Body of pancreas (tissue), 4 donors: ENCODE data around the gene CEP104. TPM values are rescaled to one million over a fixed set of nuclear protein-coding genes. Genes with fewer than 3 reads are reported as not detected.

Experiments used
- ATAC-seq: fragments of 150-250 bp; one replicate; pipeline ENCODE4 v1.9.1; 2016
- DNase-seq, 4 donors: peaks; one replicate each; pipeline ENCODE4 v3.0.0-alpha.2; 2019
- H3K27ac ChIP-seq, 4 donors: fragments of 200-600 bp; sonication (generic); 1 replicate in 3 of 4; 2 replicates in 1 of 4; pipeline versions ENCODE4 v1.5.1 to v1.6.1; 2016 to 2019; ENCODE audit warnings: mild to moderate bottlenecking in 1 of 4, mixed read lengths in 1 of 4, moderate library complexity in 1 of 4
- H3K27me3 ChIP-seq, 2 donors: fragments of 200-600 bp; sonication (generic); one replicate each; pipeline ENCODE4 v1.6.0; 2016; ENCODE audit warnings: mild to moderate bottlenecking in 1 of 2
- H3K36me3 ChIP-seq, 2 donors: fragments of 200-600 bp; sonication (generic); replicated peaks in 1 of 2; 2 replicates each; pipeline ENCODE4 v1.5.1; 2016; ENCODE audit warnings: low read depth in 2 of 2; ENCODE audit not compliant: insufficient read depth in 1 of 2
- H3K4me1 ChIP-seq: fragments of 200-600 bp; sonication (generic); one replicate; pipeline ENCODE4 v1.6.0; 2016
- H3K4me3 ChIP-seq, 2 donors: fragments of 200-600 bp; sonication (generic); 1 replicate in 1 of 2; 2 replicates in 1 of 2; pipeline ENCODE4 v1.5.1; 2016 to 2019
- H3K9me3 ChIP-seq, 3 donors: fragments of 200-600 bp; sonication (generic); 1 replicate in 2 of 3; 2 replicates in 1 of 3; pipeline ENCODE4 v1.5.1; 2016
- POLR2A ChIP-seq, 3 donors: fragments of 450-650 bp; IDR thresholded peaks; one replicate each; pipeline ENCODE4 v1.6.1; 2016; ENCODE audit warnings: antibody characterized with exemption in 3 of 3, mild to moderate bottlenecking in 2 of 3
- WGBS, 2 donors: methylation state at CpG; one replicate each; pipeline ENCODE4 v1.1.5; 2017; 5-methylcytosine and 5-hydroxymethylcytosine counted together
- intact Hi-C: fragments of 100-400 bp; cut with DNase I; formaldehyde crosslinking; loops from one replicate; pipeline ENCODE4 v1.15.1; 2023
- total RNA-seq, 2 donors: library from RNA; depleted of rRNA; stranded (reverse); fragments of >200 nt; gene quantifications; one replicate each; pipeline ENCODE4 v1.1.0, GENCODE V29; 2016
- TF ChIP-seq, protein P1 (sequence below), 7 experiments: fragments of 450-650 bp in 4 of 7; fragments of 200-600 bp in 3 of 7; sonication (generic) in 3 of 7; IDR thresholded peaks; one replicate each; pipeline ENCODE4 v1.5.1; 2016 to 2019; ENCODE audit warnings: antibody characterized with exemption in 7 of 7

Gene CEP104
- 10 to 100 TPM; 17.9 to 22.1 TPM for total RNA-seq

DNA sequence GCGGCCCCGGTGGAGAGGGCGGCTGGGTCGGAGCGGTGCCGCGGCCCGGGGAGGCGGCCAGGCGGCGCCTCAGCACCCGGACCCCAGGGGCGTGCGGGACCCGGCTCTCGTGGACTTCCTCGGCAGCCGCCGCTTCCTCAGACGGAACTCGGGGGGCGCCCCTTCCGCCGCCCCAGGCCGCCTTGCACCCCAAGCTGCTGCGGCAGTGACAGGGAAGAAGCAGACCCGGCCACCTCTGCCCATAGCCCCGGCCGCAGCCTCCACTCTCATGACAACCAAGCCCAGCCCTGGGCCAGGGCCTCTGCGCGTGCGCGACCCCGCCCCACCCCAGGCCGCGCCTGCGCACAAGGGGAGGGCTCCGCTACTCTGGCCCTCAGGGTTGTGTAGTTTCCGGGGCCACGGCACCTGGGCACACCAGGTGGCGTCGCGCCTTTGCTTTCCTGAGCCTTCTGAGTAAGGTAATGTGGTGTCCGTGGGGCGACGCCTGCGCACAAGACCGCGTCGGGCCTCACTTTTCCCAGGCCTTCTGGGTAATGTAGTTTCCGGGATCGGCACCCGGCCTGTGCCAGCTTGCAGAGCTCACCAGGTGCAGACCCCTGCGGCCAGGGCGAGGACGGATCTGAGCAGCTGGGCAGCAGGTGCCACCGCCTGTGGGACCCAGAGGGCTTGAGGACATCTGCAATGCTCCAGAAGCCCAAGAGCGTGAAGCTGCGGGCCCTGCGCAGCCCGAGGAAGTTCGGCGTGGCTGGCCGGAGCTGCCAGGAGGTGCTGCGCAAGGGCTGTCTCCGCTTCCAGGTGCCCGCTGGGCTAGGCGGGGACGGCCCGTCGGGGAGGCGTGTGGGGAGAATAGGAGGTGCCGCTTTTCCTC is at the start of gene CEP104, which contains the start of gene DFFB:
CEP104 (minus strand) TSS at position 289 of the 868 bp plus-strand sequence. CDS start 4,804 bp downstream, outside the sequence.
DFFB (plus strand) TSS at position 554 of the 868 bp plus-strand sequence; CDS start at position 682, 128 bp downstream.
- peak; percentile 39 to 78 (median 78) for TF ChIP-seq POLR2A (IDR thresholded peaks at IDR 0.05)
- TF ChIP-seq, protein P1, sequence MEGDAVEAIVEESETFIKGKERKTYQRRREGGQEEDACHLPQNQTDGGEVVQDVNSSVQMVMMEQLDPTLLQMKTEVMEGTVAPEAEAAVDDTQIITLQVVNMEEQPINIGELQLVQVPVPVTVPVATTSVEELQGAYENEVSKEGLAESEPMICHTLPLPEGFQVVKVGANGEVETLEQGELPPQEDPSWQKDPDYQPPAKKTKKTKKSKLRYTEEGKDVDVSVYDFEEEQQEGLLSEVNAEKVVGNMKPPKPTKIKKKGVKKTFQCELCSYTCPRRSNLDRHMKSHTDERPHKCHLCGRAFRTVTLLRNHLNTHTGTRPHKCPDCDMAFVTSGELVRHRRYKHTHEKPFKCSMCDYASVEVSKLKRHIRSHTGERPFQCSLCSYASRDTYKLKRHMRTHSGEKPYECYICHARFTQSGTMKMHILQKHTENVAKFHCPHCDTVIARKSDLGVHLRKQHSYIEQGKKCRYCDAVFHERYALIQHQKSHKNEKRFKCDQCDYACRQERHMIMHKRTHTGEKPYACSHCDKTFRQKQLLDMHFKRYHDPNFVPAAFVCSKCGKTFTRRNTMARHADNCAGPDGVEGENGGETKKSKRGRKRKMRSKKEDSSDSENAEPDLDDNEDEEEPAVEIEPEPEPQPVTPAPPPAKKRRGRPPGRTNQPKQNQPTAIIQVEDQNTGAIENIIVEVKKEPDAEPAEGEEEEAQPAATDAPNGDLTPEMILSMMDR (IDR thresholded peaks at IDR 0.05): peak in 6 of 7 experiments; percentile 22 to 69 (median 50)
- H3K27ac ChIP-seq: peak within 1 kb of the TSS; percentile 73 to 84 (median 81)
- intact Hi-C loops: no loop called here
- DNase-seq (peak; percentile 98 to 100 (median 99)), ATAC-seq (peak; percentile 97)
- 0% methylated on average over 12 to 69 of the region's 73 CpGs for WGBS, 2 donors
- H3K4me3 ChIP-seq: peak within 1 kb of the TSS; percentile 61 to 83
- peaks cover 36% of the 10 kb centered on the region for H3K4me1 ChIP-seq
- H3K9me3 ChIP-seq: no peaks in the 10 kb centered on the region
- H3K27me3 ChIP-seq: no peaks in the 10 kb centered on the region
- no peaks in the 10 kb centered on the region for H3K36me3 ChIP-seq

- WGBS, 2 donors: 79 to 89% methylated on average over 10 to 11 of the region's 11 CpGs
- intact Hi-C loops: no loop called here
- TF ChIP-seq, protein P1 (IDR thresholded peaks at IDR 0.05): no peak
- no peak for TF ChIP-seq POLR2A (IDR thresholded peaks at IDR 0.05)
- Histone ChIP-seq H3K4me1 (peaks cover 17% of the 10 kb centered on the region), H3K9me3 (no peaks in the 10 kb centered on the region), H3K4me3 (no peak overlapping the region), H3K27ac (no peak overlapping the region), H3K36me3 (no peaks in the 10 kb centered on the region), H3K27me3 (no peaks in the 10 kb centered on the region)
- ATAC-seq (no peak), DNase-seq (peak in 1 of 4 donors; percentile 7)
Observed at GRCh38 chr1:3906672-3907020, 49.6 kb upstream of the CEP104 start.

GRCh38 chr1:3905953-3906671 is 49.1 kb upstream of the CEP104 start:
- Histone ChIP-seq H3K27me3 (no peaks in the 10 kb centered on the region), H3K4me1 (peaks cover 13% of the 10 kb centered on the region), H3K9me3 (no peaks in the 10 kb centered on the region), H3K4me3 (no peak overlapping the region), H3K36me3 (no peaks in the 10 kb centered on the region), H3K27ac (no peak overlapping the region)
- no peak for ATAC-seq
- intact Hi-C loops: no loop called here
- TF ChIP-seq, protein P1 (IDR thresholded peaks at IDR 0.05): no peak
- TF ChIP-seq POLR2A (IDR thresholded peaks at IDR 0.05): no peak
- peak in 2 of 4 donors; percentile 3 to 6 for DNase-seq
- 85 to 87% methylated on average over 14 to 18 of the region's 18 CpGs for WGBS, 2 donors

GRCh38 chr1:3905266-3905952 is 48.4 kb upstream of the CEP104 start:
- Histone ChIP-seq H3K36me3 (no peaks in the 10 kb centered on the region), H3K4me1 (peaks cover 7% of the 10 kb centered on the region), H3K4me3 (no peak overlapping the region), H3K27me3 (no peaks in the 10 kb centered on the region), H3K27ac (no peak overlapping the region), H3K9me3 (no peaks in the 10 kb centered on the region)
- DNase-seq (peak in 2 of 4 donors; percentile 2 to 7), ATAC-seq (no peak)
- 87 to 89% methylated on average over 13 to 19 of the region's 19 CpGs for WGBS, 2 donors
- TF ChIP-seq, protein P1 (IDR thresholded peaks at IDR 0.05): no peak
- TF ChIP-seq POLR2A (IDR thresholded peaks at IDR 0.05): no peak
- intact Hi-C loops: no loop called here
